B cell (primary cell): ENCODE results near the gene PHLPP2.

Experiments
- EZH2 ChIP-seq: IDR thresholded peaks from 2 replicates; pipeline ENCODE4 v1.6.1; 2012; ENCODE audit warnings: borderline replicate concordance, low read depth, mild to moderate bottlenecking, moderate library complexity, low read length; ENCODE audit not compliant: insufficient read depth, poor library complexity, severe bottlenecking
- TF ChIP-seq, protein P1 (sequence below): fragments of 200-600 bp; IDR thresholded peaks from one replicate; pipeline ENCODE4 v1.8.0; 2022; ENCODE audit warnings: antibody characterized with exemption, mild to moderate bottlenecking

DNA sequence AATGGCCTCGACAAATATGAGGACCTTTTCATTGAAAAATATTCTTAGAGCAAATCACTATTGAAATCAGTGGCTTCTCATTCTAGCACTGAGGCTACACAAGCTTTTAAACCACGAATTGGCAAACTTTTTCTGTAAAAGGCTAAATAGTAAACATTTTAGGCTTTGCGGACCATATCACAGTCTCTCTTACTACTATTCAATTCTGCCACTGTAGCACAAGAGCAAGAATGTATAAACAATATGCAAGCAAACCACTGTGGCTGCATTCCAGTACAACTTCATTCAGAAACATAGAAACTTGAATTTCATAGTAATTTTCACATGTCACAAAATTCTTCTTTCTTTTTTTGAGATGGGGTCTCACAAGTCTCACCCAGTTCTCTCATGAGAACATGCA is 49.1 kb downstream of the PHLPP2 start:
- TF ChIP-seq, protein P1, sequence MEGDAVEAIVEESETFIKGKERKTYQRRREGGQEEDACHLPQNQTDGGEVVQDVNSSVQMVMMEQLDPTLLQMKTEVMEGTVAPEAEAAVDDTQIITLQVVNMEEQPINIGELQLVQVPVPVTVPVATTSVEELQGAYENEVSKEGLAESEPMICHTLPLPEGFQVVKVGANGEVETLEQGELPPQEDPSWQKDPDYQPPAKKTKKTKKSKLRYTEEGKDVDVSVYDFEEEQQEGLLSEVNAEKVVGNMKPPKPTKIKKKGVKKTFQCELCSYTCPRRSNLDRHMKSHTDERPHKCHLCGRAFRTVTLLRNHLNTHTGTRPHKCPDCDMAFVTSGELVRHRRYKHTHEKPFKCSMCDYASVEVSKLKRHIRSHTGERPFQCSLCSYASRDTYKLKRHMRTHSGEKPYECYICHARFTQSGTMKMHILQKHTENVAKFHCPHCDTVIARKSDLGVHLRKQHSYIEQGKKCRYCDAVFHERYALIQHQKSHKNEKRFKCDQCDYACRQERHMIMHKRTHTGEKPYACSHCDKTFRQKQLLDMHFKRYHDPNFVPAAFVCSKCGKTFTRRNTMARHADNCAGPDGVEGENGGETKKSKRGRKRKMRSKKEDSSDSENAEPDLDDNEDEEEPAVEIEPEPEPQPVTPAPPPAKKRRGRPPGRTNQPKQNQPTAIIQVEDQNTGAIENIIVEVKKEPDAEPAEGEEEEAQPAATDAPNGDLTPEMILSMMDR = no peak
- TF ChIP-seq EZH2 = no peak
